GM10847 (cell line): ENCODE data around the gene DNAAF3.

ENCODE experiments used
- POLR2A ChIP-seq: IDR thresholded peaks from 2 replicates; pipeline ENCODE4 v1.6.1; 2011; ENCODE audit not compliant: insufficient read length; ENCODE audit errors: extremely low read depth

The DNAAF3 gene

DNA sequence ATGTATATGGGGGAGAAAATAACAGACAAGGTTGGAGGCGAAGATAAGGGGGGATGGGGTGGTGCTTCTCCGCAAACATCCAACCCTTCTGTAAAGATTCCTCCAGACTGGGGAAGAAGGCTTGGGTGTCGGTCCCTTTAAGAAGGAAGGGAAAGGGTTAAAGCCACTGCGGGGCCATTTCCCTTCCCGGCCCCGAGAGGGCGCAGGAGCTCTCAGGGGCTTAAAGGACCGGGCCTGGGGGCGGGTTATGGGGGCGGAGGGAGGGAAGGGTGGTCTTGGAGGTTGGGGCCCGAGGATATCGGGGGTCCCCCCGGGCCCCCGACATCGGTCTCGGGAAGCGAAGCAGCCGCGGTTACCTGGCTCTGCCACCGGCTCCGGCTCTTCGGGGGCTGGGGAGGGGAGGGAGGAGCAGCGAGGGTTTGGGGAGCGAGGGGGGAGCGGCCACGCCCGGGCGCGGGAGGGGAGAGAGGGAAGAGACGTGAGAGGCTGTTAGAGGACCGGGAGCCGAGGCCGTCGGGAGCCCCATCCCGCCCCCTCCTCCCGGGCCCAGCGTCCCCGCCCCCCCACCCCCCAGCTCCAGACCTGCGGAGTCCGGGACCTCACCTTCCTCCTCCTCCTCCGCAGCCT lies 20.2 kb downstream of the DNAAF3 start:
- no peak for TF ChIP-seq POLR2A

DNA sequence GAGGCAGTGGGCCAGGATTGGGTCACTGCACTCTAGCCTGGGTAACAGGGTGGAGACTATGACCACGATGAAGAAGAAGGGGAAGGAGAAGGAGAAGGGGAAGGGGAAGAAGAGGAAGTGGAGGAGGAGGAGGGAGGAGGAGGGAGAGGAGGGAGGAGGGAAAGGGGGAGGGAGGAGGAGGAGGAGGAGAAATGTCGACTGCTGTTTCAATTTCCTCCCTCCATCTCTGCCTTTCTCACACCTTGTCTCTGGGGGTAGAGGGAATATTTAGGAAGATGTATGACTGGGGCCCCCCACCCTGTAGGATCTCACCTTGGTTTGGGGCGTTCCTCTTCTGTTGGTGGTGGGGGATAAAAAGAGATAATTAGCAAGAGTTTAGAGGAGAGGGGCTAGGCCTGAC lies 21.2 kb downstream of the DNAAF3 start:
- no peak for TF ChIP-seq POLR2A

- TF ChIP-seq POLR2A = no peak
These were observed 24.7 kb downstream of the DNAAF3 start for GRCh38 chr19:55141696-55142095.

GRCh38 chr19:55137915-55138314 lies 28.5 kb downstream of the DNAAF3 start:
- TF ChIP-seq POLR2A = no peak

DNA sequence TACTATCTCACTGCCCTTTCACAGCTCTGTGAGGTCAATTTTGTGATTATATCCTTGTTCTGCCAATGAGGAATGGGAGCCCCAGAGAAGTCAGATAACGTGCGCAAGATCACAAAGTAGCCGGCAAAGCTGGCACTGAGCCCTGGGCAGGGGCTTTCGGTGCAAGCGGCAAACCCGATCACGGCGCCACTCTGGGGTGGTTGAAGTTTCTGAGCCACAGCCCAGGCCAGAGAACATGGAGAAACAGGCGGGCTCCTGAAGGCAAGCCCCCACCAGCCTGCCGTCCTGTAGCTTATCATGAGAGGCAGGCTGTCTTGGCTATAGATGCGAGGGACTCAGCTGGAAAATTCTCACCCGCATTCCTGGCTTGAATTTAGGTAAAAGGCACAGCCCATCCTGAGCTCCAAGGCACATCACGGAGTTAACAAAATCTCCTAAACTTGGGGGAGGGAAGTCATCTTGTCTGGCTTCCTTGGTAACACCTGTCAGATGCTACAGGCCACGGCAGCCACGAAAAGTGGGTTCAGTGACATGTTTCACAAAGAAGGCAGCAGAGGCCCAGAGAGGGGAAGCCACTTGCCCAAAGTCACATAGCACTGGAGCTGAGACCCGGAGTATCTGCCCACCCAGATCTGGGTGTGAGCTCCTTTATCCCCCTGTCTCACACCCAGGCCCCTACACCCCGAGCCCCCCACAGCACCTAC lies 29.9 kb downstream of the DNAAF3 start:
- TF ChIP-seq POLR2A = no peak

DNA sequence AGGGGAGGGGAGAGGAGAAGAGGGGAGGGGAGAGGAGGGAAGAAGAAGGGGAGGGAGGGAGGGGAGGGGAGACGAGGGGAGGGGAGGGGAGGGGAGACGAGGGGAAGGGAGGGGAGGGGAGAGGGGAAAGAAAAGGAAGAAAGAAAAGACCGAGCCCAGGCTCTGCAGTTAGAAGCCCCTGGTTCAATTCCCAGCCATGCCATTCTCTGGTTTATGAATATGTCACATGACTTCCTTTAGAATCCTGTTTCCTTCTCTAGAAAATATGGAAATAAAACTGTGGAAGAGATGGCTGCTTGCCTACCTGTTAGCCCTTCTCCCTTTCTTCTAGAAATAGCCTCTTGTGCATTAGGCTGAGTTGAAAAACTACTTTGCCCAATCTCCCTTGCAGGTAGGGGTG lies 31.7 kb downstream of the DNAAF3 start:
- no peak for TF ChIP-seq POLR2A

GRCh38 chr19:55133639-55134444 lies 32.6 kb downstream of the DNAAF3 start:
- no peak for TF ChIP-seq POLR2A

DNA sequence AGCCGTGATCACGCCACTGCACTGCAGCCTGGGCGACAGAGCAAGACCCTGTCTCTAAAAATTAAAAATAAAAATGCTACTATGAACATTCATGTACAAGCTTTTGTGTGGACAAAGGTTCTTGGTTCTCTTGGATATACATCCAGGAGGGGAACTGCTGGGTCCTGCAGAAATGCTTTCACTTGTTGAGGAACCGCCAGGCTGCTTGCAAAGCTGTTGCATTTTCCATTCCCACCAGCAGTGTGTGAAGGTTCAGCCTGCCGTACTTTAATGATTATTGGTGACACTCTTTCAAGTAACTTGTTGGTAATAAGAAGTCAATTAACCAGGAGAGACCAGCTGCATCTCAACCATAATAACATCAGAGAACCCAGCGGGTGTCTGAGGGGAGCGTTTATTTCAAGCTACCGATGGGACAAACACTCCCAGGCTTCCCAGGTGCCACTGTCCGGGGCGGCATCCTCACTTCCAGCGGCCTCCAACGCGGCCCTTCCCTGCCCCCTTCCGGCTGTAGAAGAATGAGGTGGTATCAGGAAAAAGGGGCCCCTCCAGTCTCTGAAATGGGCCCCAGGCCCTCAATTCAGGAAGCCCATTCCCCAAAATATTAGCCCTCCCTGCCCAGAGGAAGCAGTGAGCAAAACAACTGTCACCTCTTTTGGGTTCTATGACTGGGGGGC lies 33.8 kb downstream of the DNAAF3 start:
- TF ChIP-seq POLR2A = no peak

- TF ChIP-seq POLR2A = no peak
These were observed 35.0 kb downstream of the DNAAF3 start for GRCh38 chr19:55131421-55131820.

DNA sequence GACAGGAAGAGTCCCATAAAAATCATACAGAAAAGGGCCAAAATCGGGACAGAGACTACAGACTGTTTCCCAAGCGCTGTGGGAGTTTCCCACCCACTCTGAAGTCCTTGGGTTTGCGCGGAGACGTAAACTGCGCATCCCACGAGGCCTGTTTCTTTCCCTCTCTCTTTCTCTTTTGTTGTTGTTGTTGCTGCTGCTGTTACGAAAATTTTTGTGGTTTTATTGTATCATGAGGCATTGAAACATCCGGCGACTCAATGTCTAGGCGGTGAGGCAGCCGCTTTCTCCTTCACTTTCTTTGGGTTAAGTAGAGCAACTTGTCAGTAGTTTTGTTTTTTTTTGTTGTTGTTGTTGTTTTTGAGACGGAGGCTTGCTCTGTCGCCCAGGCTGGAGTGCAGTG lies 47.4 kb downstream of the DNAAF3 start:
- no peak for TF ChIP-seq POLR2A

DNA sequence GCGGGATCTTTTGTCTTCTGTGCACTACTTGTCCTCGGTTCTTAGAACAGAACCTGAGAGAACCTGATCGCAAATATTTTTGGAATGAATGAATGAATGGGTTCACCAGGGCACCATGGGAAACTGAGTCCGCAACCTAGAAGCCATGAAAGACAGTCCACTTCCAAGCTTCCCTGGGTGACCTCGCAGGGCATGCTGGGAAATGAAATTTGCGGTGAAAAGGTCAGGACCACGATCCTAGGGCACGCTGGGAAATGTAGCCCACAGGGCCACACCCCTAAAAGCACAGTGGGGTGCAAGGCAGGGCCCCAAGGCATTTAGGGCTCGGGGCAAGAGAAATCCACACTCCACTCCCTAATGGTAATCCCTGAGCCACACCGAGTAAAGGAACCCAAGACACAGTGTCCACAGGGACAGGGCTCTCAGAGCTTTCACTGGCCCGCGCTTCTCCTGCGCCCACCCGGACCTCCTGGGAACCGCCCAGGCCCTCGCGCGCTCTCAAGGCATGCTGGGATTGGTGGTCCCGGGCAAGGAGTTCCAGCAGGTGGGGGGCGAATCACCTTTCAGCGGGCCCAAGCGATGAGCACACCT lies 47.9 kb downstream of the DNAAF3 start:
- TF ChIP-seq POLR2A = no peak

DNA sequence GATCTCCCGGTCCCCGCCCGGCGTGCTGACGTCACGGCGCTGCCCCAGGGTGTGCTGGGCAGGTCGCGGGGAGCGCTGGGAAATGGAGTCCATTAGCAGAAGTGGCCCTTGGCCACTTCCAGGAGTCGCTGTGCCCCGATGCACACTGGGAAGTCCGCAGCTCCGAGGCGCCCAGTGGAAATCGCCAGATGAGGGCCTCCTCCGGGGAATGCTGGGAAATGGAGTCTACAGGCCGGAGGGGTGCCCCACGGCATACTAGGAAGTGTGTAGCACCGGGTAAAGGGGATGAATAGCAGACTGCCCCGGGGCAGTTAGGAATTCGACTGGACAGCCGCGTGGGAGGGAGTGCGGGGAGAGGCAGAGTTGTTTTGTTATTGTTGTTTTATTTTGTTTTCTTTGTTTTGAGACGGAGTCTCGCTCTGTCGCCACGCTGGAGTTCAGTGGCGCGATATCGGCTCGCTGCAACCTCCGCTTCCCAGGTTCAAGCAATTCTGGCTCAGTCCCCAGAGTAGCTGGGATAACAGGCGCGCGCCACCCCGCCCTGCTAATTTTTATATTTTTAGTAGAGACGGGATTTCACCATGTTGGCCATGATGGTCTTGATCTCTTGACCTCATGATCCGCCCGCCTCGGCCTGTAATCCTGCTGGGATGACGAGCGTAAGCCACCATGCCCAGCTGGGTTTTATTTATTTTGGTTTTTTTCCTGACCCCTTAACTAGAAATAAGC lies 48.6 kb downstream of the DNAAF3 start:
- TF ChIP-seq POLR2A = peak; percentile 60

- no peak for TF ChIP-seq POLR2A
These were observed 49.4 kb downstream of the DNAAF3 start, which contains the start of gene PPP1R12C for GRCh38 chr19:55116859-55117662. TSS of gene PPP1R12C (minus strand) at chr19:55117637. CDS start at chr19:55117543, 94 bp downstream.
